Heart left ventricle (tissue), 13 donors: Measurements from ENCODE around the gene ABCA10.

Experiments
- CTCF ChIP-seq, 12 donors: fragments of 200-600 bp; sonication (generic) in 4 of 12; IDR thresholded peaks; one replicate each; pipeline versions ENCODE4 v1.5.0 to v1.8.0; 2018 to 2022; ENCODE audit warnings: antibody characterized with exemption in 12 of 12, mild to moderate bottlenecking in 5 of 12
- POLR2A ChIP-seq, 2 donors: fragments of 450-650 bp; IDR thresholded peaks; one replicate each; pipeline ENCODE4 v1.6.1; 2017; ENCODE audit warnings: antibody characterized with exemption in 2 of 2, mild to moderate bottlenecking in 2 of 2, moderate library complexity in 2 of 2
- donor health status: ischemic (EF 13 %, LVEDD 7.1; RV severe dilation, severe dysfunction).
- donor health status: DM: no; HTN: yes; CAD: no.
- donor health status: DM: no; HTN: no; CAD: no.
- donor health status: ischemic (EF 25% LVEDD 6.9; RV normal size, moderate dysfunction).
- donor health status: ischemic (EF 25% LVEDD 5.7; RV mildly dilated, moderate dysfunction).
- donor health status: ischemic (EF 35%, LVEDD 5.7; RV mildly dilated, moderate dysfunction).
- donor health status: nonischemic (EF 11% LVEDD 7.7; RV severe dilation, severe dysfunction).
- donor health status: DM: yes; HTN: yes; CAD: no.
- donor health status: PGD.
- donor health status: ischemic (EF 29% LVEDD 5.4; RV normal size, mild dysfunction).
- donor health status: nonischemic (EF 23%, LVEDD 6.1; RV moderate dilation, normal function).

GRCh38 chr17:69228018-69228417 lies 606 bp downstream of the ABCA10 start:
- TF ChIP-seq POLR2A (IDR thresholded peaks at IDR 0.05) (no peak), CTCF (IDR thresholded peaks at IDR 0.05) (no peak)
